HepG2 (cell line): Measurements from ENCODE around the gene GPR119. TPM values are rescaled to one million over a fixed set of nuclear protein-coding genes. Genes with fewer than 3 reads are reported as not detected.

Source experiments
- ARNT2 ChIP-seq: sonication (generic); formaldehyde crosslinking; IDR thresholded peaks from 2 replicates; pipeline ENCODE4 v1.8.0; 2022; ENCODE audit warnings: mild to moderate bottlenecking, low read depth, missing genetic modification reagents, moderate library complexity
- ATF7 ChIP-seq, 2 experiments: fragments of 450-650 bp in 1 of 2; sonication (generic) in 1 of 2; formaldehyde crosslinking in 1 of 2; IDR thresholded peaks; 2 replicates each; pipeline versions ENCODE4 v1.4.0 to v1.6.1; 2016 to 2020; ENCODE audit warnings: antibody characterized with exemption in 1 of 2, mild to moderate bottlenecking in 1 of 2, missing genetic modification reagents in 1 of 2
- BRCA1 ChIP-seq: sonication (generic); formaldehyde crosslinking; IDR thresholded peaks from 2 replicates; pipeline ENCODE4 v1.4.0; 2020; ENCODE audit warnings: missing genetic modification reagents
- DMTF1 ChIP-seq: sonication (generic); formaldehyde crosslinking; IDR thresholded peaks from 2 replicates; pipeline ENCODE4 v1.4.0; 2020; ENCODE audit warnings: mild to moderate bottlenecking, missing genetic modification reagents
- ETV5 ChIP-seq: IDR thresholded peaks from 2 replicates; pipeline ENCODE4 v1.6.1; 2018; ENCODE audit warnings: missing biosample characterization, missing genetic modification reagents, inconsistent platforms, borderline replicate concordance
- ETV6 ChIP-seq: sonication (generic); formaldehyde crosslinking; conservative IDR thresholded peaks from 2 replicates; pipeline ENCODE4 v1.4.0; 2020; ENCODE audit warnings: missing genetic modification reagents
- HES4 ChIP-seq: sonication (generic); formaldehyde crosslinking; IDR thresholded peaks from 2 replicates; pipeline ENCODE4 v1.9.0; 2021; ENCODE audit warnings: mild to moderate bottlenecking, missing genetic modification reagents, borderline replicate concordance
- SATB2 ChIP-seq: sonication (generic); formaldehyde crosslinking; IDR thresholded peaks from 2 replicates; pipeline ENCODE4 v1.5.0; 2020; ENCODE audit warnings: missing genetic modification reagents
- SSRP1 ChIP-seq: IDR thresholded peaks from 2 replicates; pipeline ENCODE4 v1.6.1; 2016; ENCODE audit warnings: control low read depth
- STAT6 ChIP-seq: sonication (generic); formaldehyde crosslinking; IDR thresholded peaks from 2 replicates; pipeline ENCODE4 v1.4.0; 2020; ENCODE audit warnings: missing genetic modification reagents, mild to moderate bottlenecking, borderline replicate concordance
- TEF ChIP-seq: sonication (generic); formaldehyde crosslinking; IDR thresholded peaks from 2 replicates; pipeline ENCODE4 v1.5.0; 2020; ENCODE audit warnings: missing genetic modification reagents
- ZBTB46 ChIP-seq: sonication (generic); formaldehyde crosslinking; IDR thresholded peaks from 2 replicates; pipeline ENCODE4 v1.4.0; 2020; ENCODE audit warnings: mild to moderate bottlenecking, missing genetic modification reagents, borderline replicate concordance
- ZNF546 ChIP-seq: sonication (generic); formaldehyde crosslinking; conservative IDR thresholded peaks from 2 replicates; pipeline ENCODE4 v1.8.1; 2023; ENCODE audit warnings: mild to moderate bottlenecking, missing genetic modification reagents
- ZNF784 ChIP-seq: sonication (generic); formaldehyde crosslinking; IDR thresholded peaks from 2 replicates; pipeline ENCODE4 v1.5.1; 2020; ENCODE audit warnings: missing genetic modification reagents, mild to moderate bottlenecking, borderline replicate concordance
- ZUFSP ChIP-seq: sonication (generic); formaldehyde crosslinking; IDR thresholded peaks from 2 replicates; pipeline ENCODE4 v1.9.0; 2021; ENCODE audit warnings: missing genetic modification reagents, mild to moderate bottlenecking, borderline replicate concordance
- polyA plus RNA-seq, 8 experiments: library from polyadenylated mRNA; depleted of rRNA in 3 of 8; stranded (reverse) in 7 of 8; unstranded in 1 of 8; fragments of >200 nt; fragmentation: Illumina TruSeq in 4 of 8; extraction: Trizol in 4 of 8; gene quantifications; 2 replicates each; pipeline versions ENCODE4 v1.2.1 to v1.2.3, GENCODE V29; 2011 to 2016; ENCODE audit warnings: low read depth in 4 of 8, missing spikeins in 1 of 8, mixed read lengths in 1 of 8; ENCODE audit not compliant: insufficient read depth in 1 of 8
- total RNA-seq, 5 experiments: library from RNA; depleted of rRNA; stranded (reverse); fragments of >200 nt; fragmentation: Illumina TruSeq; extraction: Trizol; gene quantifications; 2 replicates each; pipeline ENCODE4 v1.2.3, GENCODE V29; 2016; ENCODE audit warnings: low read depth in 1 of 5
- TF ChIP-seq, protein P1 (sequence below): sonication (generic); formaldehyde crosslinking; IDR thresholded peaks from 2 replicates; pipeline ENCODE4 v1.4.0; 2020; ENCODE audit warnings: missing genetic modification reagents; ENCODE audit errors: not compliant biosample characterization

Gene GPR119
- total and polyA plus RNA-seq, 2 of the 13 experiments (the other 11 are each of a cell fraction or from before 2014, with no cell fraction given), result 2.6 to 5.5 TPM

- TF ChIP-seq STAT6 (CRISPR knock-in tag), result no peak
- TF ChIP-seq ZBTB46 (CRISPR knock-in tag), result no peak
- no peak for TF ChIP-seq ZNF784 (CRISPR knock-in tag)
- no peak for TF ChIP-seq DMTF1 (CRISPR knock-in tag)
- no peak for TF ChIP-seq SATB2 (CRISPR knock-in tag)
- TF ChIP-seq ARNT2 (CRISPR knock-in tag), result no peak
- TF ChIP-seq ETV5 (CRISPR knock-in tag), result peak; percentile 59
- no peak for TF ChIP-seq HES4 (CRISPR knock-in tag)
- no peak for TF ChIP-seq ZUFSP (CRISPR knock-in tag)
- TF ChIP-seq, protein P1, sequence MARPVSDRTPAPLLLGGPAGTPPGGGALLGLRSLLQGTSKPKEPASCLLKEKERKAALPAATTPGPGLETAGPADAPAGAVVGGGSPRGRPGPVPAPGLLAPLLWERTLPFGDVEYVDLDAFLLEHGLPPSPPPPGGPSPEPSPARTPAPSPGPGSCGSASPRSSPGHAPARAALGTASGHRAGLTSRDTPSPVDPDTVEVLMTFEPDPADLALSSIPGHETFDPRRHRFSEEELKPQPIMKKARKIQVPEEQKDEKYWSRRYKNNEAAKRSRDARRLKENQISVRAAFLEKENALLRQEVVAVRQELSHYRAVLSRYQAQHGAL, result no peak
- no peak for TF ChIP-seq ETV6
- TF ChIP-seq SSRP1 (CRISPR knock-in tag), result no peak
- no peak for TF ChIP-seq ZNF546 (CRISPR knock-in tag)
- no peak for TF ChIP-seq TEF (CRISPR knock-in tag)
- no peak for TF ChIP-seq BRCA1 (CRISPR knock-in tag)
- TF ChIP-seq ATF7 (IDR thresholded peaks at IDR 0.05), result no peak
- TF ChIP-seq ATF7 (CRISPR knock-in tag; IDR thresholded peaks at IDR 0.05), result no peak
These were observed 45.9 kb downstream of the GPR119 start, which contains the start of gene SLC25A14 (continued) for GRCh38 chrX:130339408-130340222.
